Putamen (tissue), 1 donor: ENCODE results near the gene ZNF746.
A peak's percentile ranks its signal among the peaks of the same experiment; 100 is the strongest.
"Not testable (repeated sequence)": the region's sequence is repeated elsewhere in the genome, so short reads cannot be mapped to it uniquely, and the experiment has no call there.

ENCODE experiments used
- DNase-seq: peaks from one replicate; pipeline ENCODE4 v3.0.0-alpha.2; 2016; ENCODE audit warnings: low spot score

Gene ZNF746

DNA sequence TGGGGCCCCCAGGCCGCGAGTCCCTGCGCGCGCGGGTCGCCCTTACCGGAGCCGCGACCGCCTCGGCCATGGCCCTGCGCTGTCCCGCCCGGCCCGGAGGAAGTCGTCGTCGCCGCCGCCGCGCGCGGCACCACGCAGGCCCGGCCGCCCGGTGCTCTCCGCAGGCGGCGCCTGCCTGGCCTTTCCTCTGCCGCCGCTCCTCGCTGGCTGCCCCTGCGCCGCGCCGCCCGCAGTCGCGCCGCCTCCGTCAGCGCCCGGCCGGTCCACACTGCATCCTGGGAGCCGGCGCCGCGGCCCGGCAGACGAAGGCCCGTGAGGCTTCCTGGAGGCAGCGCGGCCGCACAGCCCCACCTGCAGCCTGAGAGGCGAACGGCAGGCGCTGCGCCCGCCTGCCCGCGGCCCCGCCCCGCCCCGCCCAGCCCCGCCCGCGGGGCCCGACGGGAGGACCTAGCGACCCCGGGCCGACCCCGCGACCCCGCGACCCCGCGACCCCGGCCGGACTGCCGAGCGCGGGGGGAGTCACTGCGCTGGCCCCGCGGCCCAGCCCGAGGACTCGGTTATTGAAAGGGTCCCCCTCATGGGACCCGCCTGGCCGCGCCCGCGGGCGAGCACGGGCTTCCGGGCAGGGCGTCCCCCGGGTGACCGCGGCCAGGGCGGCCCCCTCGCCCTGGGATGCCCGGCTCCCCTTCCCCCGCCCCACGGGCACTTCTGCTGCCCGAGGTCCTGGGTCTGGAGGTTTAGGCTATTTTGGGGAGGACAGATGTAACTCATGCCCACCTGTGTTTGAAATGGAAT lies at the start of gene ZNF746:
Gene ZNF746, minus strand, starts transcription at position 343 of the 795 bp plus-strand sequence. Its CDS starts 273 bp downstream, at position 70.
- peak; percentile 73 for DNase-seq

DNA sequence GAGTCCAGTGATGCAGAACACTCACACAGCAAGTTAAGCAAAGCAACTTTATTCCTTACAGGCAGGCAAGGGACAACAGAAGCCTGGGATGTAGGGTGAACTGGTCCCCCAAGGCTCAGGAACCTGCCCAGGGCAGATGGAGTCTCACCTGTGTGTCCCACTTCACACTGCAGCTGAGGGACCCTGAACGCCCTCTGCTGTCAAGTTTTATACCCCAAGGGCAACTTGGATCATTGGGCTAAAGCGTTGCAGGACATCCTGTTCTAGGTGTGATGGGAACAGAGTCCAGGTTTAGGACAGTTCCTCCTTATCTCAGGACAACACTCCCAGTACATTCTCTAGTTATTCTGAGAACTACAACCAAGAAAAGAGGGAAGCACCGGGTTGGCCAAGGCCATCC lies 49.5 kb upstream of the ZNF746 start:
- DNase-seq: no peak

DNA sequence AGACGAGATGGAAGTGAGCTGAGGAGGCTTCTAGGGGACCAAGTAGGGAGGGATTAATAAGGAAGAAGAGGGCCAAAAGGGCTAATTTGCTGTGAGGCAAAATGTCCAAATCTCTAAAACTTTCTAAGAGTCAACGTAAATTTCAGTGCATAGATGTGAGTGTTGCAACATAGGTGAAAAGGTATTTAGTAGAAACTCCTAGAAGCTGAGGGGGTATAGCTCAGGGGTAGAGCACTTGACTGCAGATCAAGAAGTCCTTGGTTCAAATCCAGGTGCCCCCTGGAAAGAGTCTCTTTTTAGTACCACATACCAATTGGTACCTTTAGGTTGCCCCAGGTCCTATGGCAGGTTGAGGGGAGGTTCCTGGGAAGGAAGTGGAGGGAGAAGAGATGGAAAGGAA lies 48.7 kb upstream of the ZNF746 start:
- DNase-seq: no peak

DNA sequence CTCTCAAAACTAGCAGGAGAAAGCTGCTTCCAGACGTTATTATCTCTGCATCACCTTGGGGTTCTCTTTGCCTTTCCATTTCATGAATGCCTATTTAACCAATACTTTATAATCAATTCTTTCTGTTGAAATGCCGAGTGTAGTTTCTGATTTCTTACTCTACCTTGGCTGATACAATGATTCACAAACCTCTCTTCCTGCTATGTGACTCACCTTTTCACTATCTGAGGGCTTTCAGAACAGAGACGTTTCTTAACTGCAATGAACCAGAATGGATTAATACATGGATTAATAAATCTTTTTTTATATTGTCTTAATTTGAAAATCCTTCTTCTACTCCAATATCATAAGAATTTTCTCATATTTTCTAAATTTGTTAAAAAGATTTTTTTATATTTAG lies 46.4 kb upstream of the ZNF746 start:
- no peak for DNase-seq

DNA sequence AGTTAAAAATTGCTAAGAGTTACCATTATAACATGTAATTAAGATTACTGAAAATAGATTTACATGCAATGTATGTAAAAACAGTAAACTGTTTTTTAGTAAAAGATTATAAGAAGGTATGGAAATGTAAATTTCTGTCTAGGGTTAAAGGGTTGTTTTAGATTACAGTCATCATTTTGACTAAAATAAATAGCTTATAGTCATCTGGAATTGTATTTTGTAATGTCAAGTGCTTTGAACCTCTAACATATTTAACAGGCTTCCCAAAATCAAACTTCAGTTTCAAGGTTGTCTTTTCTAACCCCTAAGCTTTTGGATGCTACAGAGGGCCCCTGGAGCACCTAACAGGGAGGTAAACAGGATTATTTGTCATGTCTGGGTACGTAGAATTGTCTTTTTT lies 35.0 kb upstream of the ZNF746 start:
- DNase-seq: no peak

DNA sequence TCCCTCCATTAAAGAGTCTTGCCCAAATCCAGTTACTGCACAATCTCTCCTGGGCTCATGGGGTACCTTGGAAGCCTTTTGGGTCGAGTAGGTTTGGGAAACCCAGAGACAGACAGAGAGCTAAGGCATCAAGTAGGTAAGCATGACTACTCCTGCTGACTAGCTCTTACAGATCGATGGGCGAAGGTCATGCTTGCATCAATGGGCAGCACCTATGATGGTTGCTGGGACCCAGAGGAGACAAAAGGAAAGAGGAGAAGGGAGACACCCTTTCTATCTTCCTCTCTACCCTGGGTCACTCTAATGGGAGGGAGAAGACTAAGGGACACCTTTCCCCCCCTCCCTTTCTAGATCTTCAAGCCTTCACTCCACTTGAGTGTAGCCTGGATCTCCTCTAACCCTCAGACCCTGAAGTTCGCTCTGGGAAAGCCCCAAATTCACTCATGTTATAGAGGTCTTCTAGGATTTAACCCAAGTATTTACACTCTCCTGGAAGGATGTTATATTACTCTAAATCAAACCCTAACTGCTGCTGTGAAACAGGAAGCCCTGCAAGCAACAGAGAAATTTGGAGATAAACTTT lies 31.6 kb upstream of the ZNF746 start:
- no peak for DNase-seq

DNA sequence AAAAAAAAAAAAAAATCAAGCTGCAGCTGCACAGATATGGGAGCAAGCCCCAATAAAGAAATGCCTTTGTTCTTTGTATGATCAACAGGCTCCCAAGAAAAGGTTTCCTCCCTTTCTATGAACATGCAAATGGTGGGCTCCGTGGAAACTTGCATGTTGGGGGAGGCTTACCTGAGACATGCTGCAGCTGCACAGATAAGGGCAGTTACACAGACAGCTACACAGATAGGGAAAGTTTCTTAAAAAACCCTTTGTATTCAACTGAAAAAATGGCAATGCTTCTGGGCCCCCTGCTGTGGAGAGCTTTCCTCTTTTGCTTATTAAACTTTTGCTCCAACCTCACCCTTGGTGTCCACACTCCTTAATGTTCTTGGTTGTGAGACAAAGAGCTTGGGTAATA lies 29.8 kb upstream of the ZNF746 start:
- no peak for DNase-seq

DNA sequence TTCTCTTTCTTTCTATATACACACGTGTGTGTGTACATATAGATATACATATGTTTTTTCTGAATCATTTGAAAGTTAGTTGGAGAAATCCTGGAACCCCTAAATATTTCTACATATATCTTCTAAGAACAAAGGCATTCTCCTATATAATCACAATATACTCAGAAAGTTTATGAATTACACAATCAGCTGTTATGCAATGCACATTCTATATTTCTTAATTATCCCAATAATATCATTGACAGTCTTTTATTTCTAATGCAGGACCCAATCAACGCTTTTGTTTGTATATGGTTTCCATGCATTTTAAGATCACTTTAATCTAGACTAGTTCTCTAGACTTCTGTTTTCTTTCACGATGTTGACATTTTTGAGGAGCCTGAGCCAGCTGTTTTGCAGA lies 27.7 kb upstream of the ZNF746 start:
- no peak for DNase-seq

DNA sequence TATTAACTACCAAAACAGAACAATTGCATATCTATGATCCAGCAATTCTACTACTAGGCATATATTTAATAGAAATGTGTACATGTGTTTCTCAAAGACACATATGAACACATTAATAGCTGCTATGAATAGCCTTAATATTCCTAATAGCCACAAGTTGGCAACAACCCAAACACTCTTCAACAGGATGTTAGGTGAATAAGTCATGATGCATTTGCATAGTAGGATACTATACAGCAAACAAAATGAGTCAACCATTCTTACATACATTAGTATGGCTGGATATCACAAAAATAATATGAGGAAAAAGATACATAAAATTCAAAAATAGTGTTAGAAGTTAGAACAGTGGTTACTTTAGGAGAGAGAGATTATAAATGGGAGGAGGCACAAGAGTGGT lies 26.8 kb upstream of the ZNF746 start:
- DNase-seq: no peak

DNA sequence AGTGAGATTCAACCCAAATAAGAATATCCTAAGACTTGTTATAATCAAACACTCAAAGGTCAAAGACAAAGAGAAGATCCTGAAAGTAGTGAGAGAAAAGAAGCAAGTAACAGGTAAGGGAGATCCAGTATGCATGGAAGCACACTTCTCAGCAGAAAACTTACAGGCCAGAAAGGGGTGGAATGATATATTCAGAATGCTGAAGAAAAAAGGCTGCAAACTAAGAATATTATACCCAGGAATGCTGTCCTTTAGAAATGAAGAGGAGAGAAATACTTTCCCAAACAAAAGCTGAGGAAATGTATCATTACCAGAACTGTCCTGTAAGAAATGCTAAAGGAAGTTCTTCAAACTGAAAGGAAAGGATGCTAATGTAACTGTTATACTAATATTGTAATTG lies 12.6 kb upstream of the ZNF746 start:
- DNase-seq: no peak

DNA sequence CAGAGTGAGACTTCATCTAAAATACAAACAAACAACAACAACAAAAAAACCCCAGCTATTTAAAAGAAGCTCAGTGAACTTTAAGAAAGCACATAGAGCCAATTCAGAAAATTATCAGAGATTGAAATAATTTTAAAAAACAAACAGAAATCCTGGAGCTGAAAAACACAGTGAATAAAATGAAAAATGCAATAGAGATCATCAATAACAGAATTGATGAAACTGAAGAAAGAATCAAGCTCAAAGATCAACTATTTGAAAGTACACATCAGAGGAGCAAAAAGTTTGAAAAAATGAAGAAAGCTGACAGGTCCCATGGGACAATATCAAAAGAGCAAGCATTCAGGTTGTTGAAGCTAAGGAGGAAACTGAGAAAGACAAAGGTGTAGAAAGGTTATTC lies 12.2 kb upstream of the ZNF746 start:
- DNase-seq: no peak

DNA sequence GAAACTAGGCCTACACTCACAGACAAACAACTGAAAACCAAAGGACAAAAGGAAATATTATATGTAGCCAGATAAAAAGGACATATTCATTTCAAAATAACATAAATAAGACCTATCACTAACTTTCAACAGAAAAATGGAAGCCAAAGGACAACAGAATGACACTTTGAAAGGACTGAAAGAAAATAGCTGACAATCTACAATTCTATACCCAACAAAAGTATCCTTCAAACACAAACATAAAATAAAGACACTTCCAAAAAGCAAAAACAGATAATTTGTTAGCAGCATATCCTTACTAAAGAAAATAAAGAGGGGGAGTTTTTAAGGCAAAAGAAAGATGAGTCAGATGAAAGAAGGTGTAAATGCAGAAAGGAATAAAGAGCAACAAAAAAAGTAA lies 7.9 kb upstream of the ZNF746 start:
- DNase-seq: no peak

DNA sequence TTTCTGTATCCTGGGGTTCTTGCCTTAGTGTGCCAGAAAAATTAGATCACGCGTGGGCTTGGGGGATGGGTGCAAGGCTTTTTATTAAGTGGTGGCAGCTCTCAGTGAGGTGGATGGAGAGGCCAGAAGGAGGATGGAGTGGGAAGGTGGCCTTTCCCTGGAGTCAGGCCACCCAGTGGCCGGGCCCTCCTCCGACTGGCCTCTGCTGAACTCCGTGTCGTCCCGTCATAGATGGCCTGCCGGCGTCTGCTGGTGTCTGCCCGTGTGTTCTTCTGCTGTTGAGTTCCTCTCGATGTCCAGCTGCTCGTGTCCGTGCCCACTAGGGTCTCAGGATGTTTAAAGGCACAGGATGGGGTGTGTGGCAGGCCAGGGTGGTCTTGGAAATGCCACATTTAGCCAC lies 4.0 kb upstream of the ZNF746 start:
- no peak for DNase-seq

DNA sequence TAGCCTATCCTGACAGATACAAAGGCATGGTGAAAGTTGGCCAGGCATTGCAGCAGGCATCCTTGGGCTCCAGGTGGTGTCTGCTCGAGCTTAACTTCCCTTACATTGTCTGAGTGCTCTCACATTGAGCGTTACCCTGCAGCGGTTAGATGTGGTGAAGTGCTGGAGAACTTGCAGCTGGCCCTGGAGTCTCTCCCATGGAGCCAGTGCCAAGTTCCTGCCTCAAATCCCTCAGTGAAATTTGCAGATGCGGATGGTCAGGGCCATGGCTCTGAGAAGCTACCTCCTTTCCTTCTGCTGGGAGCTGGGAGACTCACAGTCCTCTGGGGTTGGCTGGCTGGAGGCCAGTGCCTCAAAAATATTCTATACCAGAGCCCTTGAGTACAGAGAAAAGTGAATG lies 3.3 kb upstream of the ZNF746 start:
- no peak for DNase-seq

DNA sequence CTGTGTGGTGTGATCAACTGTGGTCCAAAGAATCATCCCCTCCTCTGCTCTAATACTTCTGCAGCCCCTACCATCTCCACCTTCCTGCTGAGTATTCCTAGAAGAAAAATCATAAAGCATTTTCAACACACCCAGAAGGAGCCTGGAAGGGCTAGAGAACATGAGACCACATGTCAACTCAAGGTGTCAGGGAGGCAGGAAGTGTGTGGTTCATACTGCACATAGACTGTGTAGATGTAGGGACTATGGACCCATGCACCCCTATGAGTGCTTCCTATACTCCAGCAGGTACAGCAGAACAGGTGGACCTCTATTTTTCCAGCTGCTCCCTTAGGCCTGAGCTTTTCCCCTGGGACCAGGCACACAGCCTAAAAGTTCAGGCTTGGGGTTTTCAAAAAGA lies 2.6 kb upstream of the ZNF746 start:
- DNase-seq: no peak

DNA sequence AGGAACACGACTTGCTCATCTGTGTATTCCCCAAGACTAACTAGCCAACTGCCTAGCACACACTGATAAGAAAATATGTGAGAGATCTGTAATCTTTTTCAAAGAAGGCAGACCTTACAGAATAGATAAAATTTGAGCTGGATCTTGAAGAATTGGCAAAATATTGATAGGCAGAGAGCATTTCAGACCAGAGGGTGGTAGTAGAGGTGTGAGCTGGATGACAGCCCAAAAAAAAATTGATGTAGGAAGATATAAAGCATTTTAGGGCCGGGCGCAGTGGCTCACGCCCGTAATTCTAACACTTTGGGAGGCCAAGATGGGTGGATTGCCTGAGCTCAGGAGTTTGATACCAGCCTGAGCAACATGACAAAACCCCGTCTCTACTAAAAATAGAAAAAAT lies 1.2 kb upstream of the ZNF746 start:
- no peak for DNase-seq

DNA sequence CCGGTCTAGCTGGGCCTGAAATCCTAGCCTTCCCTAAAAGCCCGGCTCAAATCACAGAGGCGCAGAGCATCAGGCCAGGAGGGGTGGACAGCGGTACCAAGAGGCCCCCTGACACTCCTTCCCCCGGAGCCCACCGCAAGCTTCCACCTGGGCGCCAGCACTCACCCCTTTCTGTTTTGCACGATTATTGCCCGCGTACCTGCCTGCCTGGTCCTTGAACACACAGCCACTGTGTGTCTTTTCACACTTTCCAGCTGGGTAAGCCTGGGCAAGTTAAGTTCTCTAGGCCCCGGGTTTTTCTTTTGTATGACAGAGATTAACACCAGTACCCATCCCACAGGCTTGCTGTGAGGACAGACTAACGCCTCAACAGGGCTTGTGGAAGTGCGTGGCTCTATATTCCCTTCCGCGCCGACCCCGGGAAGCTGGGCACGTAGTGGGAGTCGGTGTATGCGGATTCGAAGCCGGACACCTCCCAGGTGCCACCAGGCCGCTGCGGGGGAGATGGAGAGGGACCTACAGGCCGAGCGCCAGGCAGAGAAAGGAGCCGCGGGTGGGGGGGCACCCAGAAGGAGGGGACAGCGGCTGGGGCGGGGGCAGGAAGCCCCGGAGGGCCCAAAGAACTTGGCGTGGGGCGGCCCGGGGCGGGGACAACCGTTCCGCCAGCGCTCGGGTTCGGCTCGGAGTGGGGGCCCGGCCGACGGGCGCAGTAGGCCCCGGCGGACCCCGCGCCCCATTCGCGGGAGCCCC lies 792 bp downstream of the ZNF746 start:
- no peak for DNase-seq

DNA sequence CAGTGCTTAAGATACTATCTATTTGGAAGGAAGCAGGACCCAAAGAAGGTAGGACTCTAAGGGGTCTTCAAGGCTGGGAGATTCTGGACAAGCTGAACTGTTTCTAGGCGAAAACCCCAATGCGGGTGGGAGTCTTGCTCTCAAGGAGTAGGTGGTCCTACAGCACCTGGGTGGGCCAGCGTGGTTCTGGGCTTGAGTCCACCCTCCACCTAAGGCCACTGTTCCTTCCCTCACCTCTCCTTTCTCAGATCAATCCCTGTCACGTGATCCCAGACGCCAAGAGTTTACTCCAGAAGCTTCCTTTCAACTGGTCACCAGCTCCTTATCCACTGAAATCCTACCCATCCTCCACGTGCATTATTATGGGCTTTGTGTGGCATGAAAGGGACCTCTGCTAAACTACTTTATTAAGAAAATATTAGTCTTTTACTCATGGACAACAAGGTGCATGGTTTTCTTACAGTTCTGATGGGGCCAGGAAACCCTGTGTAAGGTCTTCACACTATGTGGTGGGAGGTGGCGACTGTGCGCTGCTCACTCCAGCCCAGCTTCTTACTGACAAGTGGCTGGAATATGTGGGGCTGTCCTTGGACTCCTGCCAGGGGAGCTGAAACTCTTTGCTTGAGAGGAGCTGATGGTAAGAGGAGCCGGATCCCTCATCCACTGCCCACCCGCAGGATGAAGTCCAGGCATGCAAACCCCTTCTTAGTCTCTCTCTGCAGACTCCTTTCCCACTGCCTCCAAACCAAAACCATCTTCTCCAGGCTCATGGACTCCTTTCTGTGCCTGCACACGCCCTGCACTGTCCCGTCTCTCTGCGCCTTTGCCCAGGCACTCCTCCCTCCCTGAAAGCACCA lies 1.6 kb downstream of the ZNF746 start:
- DNase-seq: no peak

DNA sequence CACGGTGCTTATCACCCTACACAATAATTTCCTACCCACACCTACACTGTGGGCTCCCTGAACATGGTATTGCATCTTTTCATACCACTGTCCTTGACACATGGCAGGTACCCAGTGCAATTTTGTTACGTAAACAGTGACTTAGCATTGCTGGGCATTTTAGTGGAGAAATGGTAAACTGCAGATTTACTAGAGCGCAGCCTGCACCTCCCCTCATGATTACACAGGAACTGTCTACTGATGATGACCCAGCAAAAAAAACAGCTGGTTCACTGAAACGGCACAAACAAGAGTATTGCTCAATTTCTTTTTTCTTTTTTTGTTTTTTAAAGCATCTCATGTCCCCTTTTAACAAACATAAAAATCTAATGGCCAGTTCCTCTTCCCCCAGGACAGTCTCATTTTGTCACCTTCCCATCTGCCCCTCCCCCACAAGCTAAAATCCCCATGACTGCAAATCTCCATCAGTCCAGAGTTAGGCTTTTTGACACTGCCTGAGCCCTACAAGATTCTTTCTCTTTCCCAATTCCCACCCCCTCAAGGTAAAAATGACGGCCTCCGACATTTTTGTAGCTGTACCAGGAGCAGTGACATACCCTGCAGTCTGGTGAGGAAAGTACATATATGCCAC lies 2.8 kb downstream of the ZNF746 start:
- DNase-seq: no peak

DNA sequence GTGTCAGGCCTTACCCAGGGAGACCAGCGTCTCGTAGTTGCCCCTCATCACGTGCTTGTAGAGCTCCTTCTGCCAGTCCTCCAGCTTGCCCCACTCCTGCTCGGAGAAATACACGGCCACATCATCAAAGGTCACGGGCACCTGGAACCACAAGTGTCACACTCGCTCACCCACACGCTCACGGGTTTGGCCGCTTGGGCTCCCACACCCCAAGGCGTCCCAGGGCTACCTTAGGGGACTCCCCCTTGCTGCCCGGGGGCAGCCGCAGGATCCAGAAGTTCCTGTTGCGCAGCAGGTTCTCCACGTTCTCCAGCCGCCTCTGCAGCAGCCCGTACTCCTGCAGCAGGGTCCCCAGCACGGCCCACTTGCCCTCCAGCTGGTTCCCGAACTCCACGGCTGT lies 3.6 kb downstream of the ZNF746 start:
- not testable (repeated sequence) for DNase-seq

DNA sequence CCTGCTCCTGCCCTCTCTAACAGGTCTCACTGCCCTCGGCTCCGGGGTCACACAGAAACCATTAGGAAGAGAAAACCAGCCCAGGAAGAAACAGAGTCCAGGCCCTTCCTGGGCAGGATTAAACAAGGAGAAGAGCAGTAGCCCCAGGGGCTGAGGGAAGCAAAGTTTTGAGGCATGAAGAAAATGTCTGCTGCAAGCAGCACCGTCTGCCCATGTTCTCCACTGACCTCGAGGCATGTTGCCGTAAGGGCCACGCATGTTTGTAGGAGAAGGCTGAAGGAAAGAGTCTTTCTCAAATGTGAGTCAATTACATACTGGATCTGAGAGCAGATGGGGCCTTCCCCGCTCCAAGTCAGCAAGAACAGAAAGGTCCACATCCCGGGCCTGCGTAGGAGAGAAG lies 4.2 kb downstream of the ZNF746 start:
- no peak for DNase-seq
